OCI-LY7 (cell line): ENCODE measurements around the gene SINHCAF.

ENCODE experiments used
- CTCF ChIP-seq: fragments of 200-600 bp; sonication (generic); conservative IDR thresholded peaks from 2 replicates; pipeline ENCODE4 v1.5.1; 2014; ENCODE audit warnings: mild to moderate bottlenecking, antibody characterized with exemption, low read length, moderate library complexity, mixed read lengths
- EZH2phosphoT487 ChIP-seq: fragments of 200-600 bp; sonication (generic); IDR thresholded peaks from 2 replicates; pipeline ENCODE4 v1.6.1; 2018; ENCODE audit warnings: low read depth, borderline replicate concordance, mild to moderate bottlenecking, mixed run types, antibody characterized with exemption, low read length, moderate library complexity, mixed read lengths

- TF ChIP-seq CTCF (no peak), EZH2phosphoT487 (no peak)
These were observed 44.7 kb upstream of the SINHCAF start for GRCh38 chr12:31370531-31371255.
